GM18858 (cell line): ENCODE data around the gene INKA1.
"Not testable (repeated sequence)": the region's sequence is repeated elsewhere in the genome, so short reads cannot be mapped to it uniquely, and the experiment has no call there.

Experiments used
- ATAC-seq: cut with Tn5 transposase; IDR thresholded peaks from one replicate; pipeline ENCODE4 v1.9.1; 2021; ENCODE audit not compliant: unreplicated experiment

The INKA1 gene

DNA sequence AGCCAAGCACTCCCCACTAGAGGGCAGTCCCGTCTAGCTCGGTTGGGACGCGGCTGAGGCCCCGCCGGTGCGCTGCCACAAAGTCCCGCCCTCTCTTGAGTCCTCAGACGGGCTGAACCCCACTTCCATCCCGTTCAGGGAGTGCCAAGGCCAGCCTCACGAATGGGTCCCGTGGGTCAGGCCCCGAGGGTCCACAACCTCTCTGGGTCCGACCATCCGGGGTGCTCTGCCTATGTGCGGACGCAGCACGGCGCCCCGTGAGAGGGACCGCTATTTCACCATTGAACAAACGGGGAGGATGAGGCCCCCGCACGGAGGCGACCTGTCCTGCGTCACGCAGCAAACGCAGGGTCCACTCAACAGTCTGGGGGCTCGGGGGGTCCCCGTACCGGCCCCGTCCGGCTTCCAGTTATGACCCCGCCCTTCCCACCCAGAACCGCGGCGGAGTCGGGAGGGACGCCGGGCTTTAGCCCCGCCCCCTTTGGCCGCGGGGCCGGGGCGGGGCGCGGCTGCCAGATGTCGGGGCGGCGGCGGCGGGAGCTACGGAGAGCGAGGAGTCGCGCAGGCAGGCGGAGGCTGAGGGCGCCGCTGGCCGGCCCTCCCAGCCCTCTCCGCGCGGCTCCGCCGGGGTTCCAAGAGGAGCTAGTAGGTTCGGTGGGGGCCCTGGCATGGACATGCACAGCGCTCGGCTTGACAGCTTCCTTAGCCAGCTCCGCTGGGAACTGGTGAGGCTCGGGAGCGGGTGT, at the start of gene INKA1:
INKA1 (plus strand) TSS at position 543 of the 746 bp plus-strand sequence; CDS start at position 675, 132 bp downstream.
- ATAC-seq: peak; percentile 35

DNA sequence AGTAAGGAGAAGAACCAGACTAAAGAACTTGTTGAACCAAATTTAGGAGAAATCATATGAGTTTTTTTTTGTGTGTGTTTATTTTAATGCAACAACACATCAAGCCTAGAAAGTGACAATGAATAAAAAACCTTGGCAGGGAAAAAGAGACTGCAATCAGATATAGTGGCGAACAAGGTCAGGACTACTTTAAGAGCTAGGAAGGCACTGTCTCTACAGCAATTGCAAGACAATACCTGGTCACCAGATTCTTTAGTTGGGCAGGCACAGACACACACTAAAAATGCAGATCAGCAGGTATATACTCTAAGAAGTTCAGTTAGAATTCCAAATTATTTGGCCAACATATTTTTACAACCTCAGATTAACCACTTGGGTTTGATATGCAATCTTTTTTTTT, 48.5 kb upstream of the INKA1 start:
- no peak for ATAC-seq

DNA sequence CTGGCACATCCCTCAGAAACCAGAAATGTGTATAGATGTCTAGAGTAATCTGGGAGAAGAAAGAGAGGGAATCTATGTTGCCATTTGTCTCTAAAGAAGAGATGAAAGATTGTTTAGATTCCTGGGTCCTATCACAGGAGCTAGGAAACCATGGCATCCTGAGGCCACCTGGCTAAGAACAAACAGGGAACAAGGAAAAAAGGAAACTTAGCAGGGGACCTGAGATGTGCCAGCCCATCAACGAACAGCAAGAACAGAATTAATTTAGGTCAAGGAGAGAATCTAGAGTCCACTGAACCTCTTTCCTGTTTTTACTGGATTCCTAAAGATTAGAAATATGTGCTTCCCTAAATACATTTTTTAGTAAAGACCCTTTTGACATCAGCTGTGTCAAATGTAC, 47.0 kb upstream of the INKA1 start:
- ATAC-seq: no peak

DNA sequence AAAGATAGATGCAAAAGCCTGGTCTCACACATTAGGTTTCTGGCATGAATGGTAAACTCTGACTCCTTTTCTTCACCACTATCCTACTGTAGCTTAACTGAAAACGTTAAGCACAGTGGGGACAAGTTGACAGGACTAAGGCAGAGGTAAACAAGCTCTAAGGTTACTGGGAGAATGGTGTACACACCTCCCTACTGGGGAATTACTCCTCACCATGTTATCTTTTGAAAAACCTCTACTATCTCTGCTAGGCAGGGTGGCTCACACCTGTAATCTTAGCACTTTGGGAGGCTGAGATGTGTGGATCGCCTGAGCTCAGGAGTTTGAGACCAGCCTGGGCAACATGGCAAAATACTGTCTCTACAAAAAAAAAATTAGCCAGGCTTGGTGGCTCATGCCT, 45.9 kb upstream of the INKA1 start:
- ATAC-seq: no peak

DNA sequence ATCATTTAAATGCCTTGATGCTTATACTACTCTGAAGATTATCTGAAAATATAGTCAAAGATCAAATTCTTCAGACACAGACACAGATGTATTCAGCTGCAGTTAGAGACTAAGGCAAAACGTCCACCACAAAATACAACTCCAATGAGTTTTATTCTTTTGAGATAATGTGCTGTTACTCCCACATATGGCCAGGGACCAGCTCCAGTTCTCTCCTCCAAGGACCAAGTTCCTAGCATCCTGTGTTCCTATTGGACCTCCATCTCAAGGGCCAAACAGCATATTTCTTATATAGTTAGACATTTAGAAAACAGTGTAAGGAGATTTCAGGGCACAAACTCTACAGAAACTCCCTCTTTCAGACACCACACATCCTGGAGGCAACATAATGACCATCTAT, 43.8 kb upstream of the INKA1 start:
- no peak for ATAC-seq

DNA sequence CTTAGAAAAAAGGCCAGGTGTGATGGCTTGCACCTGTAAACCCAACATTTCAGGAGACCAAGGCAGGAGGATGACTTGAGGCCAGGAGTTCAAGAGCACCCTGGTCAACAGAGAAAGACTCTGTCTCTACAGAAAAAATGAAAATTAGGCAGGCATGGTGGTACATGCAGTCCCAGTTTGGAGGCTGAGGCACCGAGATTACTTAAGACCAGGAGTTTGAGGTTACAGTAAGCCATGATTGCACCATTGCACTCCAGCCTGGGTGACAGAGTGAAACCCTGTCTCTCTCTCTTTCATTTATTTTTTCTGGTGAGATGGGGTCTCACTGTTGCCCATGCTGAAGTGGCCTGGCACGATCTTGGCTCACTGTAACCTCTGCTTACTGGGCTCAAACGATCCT, 41.4 kb upstream of the INKA1 start:
- ATAC-seq: no peak

DNA sequence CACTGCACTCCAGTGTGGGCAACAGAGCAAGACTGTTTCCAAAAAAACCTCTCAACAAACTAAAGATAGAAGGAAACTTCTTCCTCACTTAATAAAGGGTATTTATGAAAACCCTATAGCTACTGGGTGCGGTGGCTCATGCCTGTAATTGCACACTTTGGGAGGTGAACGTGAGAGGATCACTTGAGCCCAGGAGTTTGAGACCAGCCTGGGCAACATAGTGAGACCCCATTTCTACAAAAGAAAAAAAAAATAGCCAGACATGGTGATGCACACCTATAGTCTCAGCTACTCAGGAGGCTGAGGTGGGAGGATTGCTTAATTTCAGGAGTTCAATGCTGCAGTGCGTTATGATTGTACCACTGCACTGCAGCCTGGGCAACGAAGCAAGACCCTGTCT, 39.1 kb upstream of the INKA1 start:
- ATAC-seq: no peak

DNA sequence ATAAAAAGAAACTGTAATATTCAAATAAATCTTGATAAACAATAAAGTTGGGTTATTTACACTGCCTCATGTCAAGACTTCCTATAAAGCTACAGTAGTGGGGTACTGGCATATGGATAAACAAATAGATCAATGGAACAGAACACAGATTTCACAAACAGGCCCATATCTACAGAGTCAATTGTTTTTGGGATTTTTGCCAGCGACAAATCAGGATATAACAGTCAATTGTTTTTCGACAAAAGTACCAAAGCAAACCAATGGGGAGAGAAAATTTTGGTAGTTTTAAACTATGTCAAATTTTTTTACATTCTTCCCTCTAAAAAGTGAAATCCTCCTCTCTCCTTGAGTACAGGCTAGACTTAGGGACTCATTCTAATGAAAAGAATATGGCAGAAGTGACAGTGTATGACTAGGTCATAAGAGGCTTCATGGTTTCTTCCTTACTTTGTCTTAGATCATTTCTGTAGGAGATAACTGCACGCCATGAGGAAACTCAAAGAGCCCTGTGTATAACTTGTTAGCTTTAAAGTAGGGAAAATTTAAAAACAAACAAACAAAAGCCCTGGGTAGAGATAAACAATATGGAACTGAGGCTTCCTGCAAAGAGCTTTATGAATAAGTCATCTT, 33.7 kb upstream of the INKA1 start:
- ATAC-seq: no peak

DNA sequence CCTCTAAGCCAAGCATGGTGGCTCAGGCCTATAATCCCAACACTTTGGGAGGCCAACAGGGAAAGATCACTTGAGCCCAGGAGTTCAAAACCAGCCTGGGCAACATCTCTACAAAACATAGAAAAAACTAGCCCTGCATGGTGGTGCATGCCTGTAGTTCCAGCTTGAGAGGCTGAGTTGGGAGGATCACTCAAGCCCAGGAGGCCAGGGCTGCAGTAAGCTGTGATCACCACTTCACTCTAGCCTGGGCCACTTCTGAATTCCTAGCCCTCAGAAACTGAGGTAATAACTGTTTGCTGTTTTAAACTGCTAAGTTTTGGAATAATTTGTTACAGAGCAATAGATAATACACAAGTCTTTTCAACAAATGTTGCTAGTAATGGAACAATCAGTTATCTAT, 33.1 kb upstream of the INKA1 start:
- no peak for ATAC-seq

DNA sequence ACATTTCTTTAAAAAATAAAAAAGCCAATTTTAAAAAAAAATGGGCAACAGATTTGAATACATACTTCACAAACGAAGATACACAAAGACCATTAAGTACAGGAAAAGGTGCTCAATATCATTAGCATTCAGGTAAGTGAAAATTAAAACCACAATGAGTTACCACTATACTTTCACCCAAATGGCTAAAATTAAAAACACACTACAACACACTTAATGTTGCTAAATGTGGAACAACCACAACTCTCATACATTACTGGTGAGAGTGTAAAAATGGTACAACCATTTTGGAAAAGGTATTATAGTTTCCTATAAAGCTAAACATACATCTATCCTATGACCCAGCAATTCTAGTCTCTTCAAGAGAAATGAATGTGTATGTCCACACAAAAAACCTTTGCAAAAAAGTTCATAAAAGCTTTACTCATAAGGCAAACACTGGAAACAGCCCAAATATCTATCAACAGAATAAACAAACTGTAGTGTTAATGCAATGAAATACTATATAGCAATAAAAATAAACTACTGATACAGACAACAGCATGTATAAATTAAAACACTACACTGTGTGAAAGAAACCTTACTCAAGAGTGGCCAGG, 31.6 kb upstream of the INKA1 start:
- ATAC-seq: no peak

DNA sequence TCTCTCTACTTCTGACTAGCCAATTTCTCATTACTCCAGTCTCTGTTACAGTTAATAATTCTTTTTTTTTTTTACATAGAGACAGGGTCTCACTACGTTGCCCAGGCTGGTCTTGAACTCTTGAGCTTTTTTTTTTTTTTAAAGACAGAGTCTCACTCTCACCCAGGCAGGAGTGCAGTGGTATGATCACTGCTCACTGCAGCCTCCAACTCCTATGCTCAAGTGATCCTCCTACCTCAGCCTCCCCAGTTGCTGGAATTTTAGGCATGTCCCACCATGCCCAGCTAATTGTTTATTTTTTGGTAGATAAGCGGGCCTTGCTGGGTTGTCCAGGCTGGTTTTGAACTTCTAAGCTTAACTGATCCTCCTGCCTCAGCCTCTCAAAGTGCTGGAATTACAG, 30.4 kb upstream of the INKA1 start:
- no peak for ATAC-seq

DNA sequence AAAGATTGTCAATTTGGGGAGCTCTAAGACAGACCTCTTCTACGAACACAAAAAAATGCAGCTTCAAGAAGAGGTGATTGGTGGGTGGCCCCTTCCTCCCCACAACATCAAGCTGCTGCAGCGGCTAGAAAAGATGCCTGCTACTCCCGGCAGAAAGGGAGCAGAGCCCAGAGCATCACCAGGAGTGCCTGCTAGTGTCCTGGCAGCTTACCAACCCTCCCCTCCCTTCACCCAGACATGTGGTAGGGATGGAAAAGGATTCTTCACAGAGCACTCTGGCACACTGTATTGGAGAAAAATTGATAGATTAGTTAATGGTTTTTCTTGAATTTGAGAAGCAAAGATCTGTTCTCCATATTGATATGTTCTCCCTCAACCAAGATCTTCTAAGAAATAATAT, 27.5 kb upstream of the INKA1 start:
- ATAC-seq: no peak

DNA sequence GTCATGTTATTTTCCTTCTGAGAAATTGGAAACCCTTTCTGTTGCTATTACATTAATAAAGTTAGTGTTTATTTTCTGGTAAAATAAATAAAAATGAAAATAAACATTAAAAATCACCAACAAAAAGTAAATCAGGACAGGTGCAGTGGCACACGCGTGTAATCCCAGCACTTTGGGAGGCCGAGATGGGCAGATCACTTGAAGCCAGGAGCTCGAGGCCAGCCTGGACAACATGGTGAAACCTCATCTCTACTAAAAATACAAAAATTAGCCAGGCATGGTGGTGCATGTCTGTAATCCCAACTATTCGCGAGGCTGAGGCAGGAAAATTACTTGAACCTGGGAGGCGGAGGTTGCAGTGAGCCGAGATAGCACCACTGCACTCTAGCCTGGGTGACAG, 27.0 kb upstream of the INKA1 start:
- not testable (repeated sequence) for ATAC-seq

DNA sequence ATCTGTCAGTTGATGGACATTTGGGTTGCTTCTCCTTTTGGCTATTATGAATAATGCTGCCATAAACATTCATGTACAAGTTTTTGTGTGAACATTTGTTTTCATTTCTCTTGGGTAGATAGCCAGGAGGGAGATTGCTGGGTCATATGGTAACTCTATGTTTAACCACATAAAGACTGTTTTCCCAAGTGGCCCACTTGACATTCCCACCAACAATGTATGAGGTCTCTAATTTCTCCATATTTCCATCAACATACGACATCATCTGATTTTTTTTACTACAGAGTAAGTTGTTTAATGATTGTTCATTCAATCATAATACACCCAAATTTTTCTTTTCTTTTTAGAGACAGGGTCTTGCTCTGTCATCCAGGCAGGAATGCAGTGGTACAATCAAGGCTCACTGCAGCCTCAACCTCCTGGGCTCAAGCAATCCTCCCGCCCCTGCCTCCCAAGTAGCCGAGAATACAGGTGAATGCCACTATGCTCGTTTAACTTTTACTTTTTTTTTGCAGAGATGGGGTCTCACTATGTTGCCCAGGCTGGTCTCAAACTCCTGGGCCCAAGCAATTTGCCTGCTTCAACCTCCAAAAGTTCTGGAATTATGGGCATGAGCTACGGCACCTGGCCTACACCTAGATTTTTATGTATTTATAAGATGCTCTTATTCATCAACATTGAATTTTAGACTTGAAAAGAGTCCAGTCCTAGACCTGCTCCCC, 23.5 kb upstream of the INKA1 start:
- no peak for ATAC-seq

DNA sequence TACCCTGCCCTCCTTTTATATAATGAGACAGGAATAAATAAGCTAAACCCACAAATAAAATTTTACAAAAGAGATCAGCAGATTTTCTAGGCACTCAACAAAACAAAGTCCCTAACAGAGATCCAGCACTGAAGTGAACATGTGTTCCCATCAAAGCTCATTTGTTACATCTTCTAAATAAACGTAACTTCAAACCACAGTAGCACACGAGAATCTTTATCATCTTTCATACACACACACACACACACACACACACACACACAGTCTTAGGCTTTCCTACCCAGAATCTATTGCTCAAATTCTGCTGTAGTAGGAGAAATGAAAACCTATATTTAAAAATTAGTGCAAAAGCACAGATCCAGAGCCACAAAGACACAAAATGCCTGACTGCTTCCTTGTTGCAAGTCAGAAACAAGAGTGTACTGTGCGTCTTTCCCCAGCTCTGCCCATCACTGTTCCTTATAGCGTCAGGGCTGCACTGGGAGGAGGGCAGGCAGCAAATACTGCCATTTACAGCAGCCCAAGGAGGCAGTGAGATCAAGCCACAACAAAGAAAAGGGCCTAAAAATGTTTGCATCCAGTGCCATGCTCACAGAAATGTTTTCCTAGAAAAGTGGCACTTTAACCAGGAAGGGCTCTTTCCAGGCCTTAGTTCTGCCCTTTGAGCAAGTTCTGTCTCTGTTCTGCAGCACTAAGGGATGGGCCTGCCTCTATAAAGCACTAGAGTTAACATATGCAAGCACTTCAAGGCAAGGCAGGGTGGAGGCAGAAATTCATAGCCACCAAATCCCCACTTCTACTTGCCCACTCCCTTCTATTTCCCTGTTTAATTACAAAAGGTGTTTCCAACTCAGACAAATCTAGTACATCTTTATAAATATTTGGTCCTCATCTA, 22.7 kb upstream of the INKA1 start:
- ATAC-seq: no peak

DNA sequence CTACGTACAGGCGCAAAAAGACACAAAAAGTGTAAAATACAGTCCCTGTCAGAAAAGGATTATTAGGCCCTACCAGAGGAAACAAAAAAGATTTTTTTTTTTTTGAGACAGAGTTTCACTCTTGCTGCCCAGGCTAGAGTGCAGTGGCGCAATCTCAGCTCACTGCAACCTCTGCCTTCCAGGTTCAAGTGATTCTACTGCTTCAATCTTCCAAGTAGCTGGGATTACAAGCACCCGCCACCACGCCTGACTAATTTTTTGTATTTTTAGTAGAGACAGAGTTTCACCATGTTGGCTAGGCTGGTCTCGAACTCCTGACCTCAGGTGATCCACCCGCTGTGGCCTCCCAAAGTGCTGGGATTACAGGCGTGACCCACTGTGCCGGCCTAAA, 22.1 kb upstream of the INKA1 start:
- not testable (repeated sequence) for ATAC-seq

DNA sequence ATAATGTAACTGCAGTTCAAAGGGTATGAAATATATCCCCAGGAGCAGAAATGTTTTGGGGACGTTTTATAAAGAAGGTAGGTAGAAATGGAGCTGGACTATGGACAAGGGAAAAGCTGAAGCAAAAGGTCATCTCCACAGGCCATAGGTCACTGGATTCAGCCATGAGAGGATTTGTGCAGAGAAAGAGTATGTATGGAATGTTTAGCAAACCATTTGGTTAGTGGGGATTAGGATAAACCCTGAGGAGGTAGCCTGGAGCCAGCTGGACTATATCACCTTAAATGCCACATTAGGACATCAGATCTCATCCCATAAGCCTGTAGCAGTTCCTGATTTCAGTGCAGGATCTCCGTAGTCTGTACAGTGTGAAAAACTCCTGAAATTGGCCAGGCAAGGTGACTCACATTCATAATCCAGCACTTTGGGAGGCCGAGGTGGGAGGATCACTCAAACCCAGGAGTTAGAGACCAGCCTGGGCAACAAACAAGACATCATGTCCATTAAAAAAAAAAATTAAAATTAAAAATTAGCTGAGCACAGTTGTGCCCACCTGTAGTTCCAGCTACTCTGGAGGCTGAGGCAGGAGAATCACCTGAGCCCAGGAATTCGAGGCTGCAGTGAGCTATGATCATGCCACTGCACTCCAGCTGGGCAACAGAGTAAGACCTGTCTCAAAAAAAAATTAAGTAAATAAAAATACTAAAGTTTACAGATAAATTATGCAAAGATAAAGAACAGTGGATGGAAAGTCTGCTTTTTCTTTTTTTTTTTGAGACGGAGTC, 21.5 kb upstream of the INKA1 start:
- no peak for ATAC-seq

DNA sequence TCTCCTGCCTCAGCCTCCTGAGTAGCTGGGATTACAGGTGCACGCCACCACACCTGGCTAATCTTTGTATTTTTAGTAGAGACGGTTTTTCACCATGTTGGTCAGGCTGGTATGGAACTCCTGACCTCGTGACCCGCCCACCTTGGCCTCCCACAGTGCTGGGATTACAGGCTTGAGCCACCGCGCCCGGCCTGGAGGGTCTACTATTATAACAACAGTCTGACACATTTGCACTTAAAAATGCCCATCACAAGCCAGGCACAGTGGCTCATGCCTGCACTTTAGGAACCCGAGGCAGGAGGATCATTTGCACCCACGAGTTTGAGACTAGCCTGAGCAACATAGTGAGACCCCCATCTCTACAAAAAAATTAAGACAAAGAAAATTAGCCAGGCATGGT, 20.8 kb upstream of the INKA1 start:
- ATAC-seq: not testable (repeated sequence)

DNA sequence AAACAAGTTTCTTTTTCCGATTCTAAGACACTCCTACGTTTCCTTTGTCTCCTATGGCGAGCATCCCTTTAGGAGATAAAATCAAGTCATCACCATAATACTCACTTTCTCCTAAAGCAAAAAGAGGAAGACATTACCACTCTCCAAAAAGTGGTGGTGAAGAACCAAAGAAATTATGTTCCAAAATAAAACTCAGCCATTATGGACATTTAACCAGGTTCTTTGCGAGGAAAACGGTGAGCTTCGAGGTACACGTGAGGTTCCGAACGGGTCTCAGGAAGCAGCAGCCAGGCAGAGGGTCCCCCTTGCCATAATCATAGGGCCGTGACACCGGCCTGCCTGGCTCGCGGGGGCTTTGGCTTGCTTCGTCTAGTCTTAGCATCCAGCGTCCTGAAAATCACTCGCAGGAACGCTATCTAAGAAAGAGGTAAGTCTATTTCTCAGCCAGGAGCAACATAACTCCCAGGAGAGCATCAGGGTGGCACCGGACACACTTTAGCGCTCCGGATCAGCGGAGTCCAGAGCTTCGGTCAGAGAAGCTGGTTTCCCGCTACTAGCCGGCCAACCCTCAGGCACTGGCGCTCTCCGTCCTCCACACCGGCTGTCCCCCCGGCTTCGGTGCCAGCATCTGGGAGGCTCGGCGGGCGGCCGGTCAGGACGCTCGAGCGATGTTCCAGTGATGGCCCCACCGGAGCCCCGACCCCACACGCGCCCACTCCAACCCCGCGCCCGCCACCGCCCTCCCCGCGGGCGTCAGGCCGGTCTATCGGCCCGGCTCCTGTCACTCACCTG, 17.3 kb upstream of the INKA1 start:
- peak; percentile 23 for ATAC-seq
